ENCODE results near the gene ZNF385B.

- TF ChIP-seq POLR2AphosphoS5 (IDR thresholded peaks at IDR 0.05; ENCODE audit: low read depth, low read length), result no peak
- TF ChIP-seq SIN3A (IDR thresholded peaks at IDR 0.05; ENCODE audit: borderline replicate concordance, insufficient read depth, low read length), result no peak
These were observed 20.6 kb downstream of the ZNF385B start for GRCh38 chr2:179840840-179841239.
